C4-2B (cell line): ENCODE results near the gene SNED1.

ENCODE experiments used
- ZFX ChIP-seq: fragments of 450-650 bp; IDR thresholded peaks from 2 replicates; pipeline ENCODE4 v1.6.1; 2017
- TF ChIP-seq, protein P1 (sequence below): fragments of 450-650 bp; conservative IDR thresholded peaks from 2 replicates; pipeline ENCODE4 v1.5.1; 2017; ENCODE audit warnings: mild to moderate bottlenecking

GRCh38 chr2:241036964-241037421, 38.6 kb downstream of the SNED1 start:
- TF ChIP-seq, protein P1, sequence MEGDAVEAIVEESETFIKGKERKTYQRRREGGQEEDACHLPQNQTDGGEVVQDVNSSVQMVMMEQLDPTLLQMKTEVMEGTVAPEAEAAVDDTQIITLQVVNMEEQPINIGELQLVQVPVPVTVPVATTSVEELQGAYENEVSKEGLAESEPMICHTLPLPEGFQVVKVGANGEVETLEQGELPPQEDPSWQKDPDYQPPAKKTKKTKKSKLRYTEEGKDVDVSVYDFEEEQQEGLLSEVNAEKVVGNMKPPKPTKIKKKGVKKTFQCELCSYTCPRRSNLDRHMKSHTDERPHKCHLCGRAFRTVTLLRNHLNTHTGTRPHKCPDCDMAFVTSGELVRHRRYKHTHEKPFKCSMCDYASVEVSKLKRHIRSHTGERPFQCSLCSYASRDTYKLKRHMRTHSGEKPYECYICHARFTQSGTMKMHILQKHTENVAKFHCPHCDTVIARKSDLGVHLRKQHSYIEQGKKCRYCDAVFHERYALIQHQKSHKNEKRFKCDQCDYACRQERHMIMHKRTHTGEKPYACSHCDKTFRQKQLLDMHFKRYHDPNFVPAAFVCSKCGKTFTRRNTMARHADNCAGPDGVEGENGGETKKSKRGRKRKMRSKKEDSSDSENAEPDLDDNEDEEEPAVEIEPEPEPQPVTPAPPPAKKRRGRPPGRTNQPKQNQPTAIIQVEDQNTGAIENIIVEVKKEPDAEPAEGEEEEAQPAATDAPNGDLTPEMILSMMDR = no peak
- TF ChIP-seq ZFX = no peak
